Inferior parietal cortex (tissue), 1 donor: ENCODE measurements around the gene LCMT1.
"Not testable (repeated sequence)": the region's sequence is repeated elsewhere in the genome, so short reads cannot be mapped to it uniquely, and the experiment has no call there.

Experiments
- DNase-seq: peaks from one replicate; pipeline ENCODE4 v3.0.0-alpha.2; 2016; ENCODE audit errors: extremely low spot score

LCMT1 gene

DNA sequence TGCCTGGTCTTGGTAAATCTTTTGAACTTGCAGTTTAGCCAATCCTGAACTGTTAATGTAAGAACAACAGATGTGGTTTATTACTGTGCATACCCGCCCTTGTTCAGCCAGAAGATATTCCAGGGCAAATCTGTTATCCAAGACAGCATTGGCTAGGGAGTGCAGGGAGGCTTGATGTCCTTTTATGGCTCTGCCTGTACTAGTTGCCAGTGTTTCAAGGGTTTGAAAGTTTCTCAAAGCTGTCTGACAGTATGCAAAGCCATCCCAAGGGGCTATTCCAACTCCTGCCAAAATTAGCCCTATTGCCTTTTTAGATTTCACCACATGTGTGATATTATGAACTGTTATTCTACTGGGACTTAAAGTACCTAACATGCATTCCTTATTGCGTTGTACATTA is 30.1 kb downstream of the LCMT1 start:
- DNase-seq: no peak

GRCh38 chr16:25143928-25144327 is 32.4 kb downstream of the LCMT1 start:
- DNase-seq: no peak

- DNase-seq: no peak
Measured at GRCh38 chr16:25148568-25149215, 37.1 kb downstream of the LCMT1 start.

DNA sequence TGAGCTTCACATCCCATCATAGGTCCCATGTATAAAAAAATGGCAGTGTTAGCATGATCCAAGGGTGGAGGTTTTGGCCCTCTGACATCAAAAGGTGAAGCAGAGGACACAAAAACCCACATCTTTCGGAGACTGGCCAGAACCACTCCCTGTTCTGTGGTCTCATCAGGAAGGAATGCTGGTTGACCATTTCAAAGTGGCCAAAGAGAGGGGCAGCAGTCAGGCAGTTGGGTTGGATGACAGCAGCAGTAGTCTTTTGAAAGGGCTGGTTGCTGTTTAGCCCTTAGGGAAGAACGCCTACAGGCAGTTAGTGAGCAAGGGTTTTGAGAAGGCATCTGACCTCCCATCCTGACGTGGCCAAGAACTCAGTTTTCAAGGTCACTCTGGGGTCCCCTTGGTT is 40.5 kb downstream of the LCMT1 start:
- no peak for DNase-seq

GRCh38 chr16:25155553-25156460 is 44.3 kb downstream of the LCMT1 start:
- no peak for DNase-seq

DNA sequence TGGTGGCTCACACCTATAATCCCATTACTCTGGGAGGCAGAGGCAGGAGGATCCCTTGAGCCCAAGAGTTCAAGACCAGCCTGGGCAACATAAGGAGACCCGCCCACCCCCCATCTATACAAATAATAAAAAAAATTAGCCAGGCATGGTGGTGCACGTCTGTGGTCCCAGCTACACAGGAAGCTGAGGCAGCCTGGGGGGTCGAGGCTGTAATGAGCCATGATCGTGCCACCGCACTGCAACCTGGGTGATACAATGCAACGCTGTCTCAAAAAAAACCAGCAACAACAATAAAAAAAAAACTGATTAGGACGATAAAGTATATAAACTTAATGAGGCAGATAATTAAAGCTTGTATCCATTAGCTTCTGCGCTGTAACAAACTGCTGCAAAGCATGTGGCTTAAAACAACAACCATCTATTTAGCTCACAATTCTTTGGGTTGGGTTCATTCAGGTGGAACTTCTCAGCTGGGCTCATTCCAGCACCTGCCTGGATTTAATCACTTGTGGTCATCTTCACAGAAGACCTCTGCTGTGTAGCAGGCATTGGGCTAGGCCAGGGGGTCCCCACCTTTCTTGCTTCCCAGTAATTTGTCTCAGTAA is 45.8 kb downstream of the LCMT1 start:
- no peak for DNase-seq

DNA sequence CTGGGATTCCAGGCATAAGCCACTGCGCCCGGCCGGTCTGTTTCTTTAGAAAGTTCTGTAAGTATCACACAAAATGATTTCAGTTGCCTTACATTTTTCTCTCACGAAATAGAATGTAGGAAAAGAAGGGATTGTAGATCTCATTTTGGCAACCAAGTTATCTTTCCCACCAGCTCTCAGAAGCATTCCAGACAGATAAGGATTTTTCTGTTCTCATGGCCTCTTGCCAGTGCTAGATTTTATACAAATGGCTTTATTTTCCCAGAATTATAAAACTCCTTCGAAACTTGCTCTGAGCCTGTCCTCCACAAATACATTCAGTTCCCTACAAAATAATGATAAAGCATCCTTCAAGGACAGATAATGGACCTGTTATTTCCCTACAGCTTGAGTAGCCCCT is 46.9 kb downstream of the LCMT1 start:
- peak; percentile 11 for DNase-seq

DNA sequence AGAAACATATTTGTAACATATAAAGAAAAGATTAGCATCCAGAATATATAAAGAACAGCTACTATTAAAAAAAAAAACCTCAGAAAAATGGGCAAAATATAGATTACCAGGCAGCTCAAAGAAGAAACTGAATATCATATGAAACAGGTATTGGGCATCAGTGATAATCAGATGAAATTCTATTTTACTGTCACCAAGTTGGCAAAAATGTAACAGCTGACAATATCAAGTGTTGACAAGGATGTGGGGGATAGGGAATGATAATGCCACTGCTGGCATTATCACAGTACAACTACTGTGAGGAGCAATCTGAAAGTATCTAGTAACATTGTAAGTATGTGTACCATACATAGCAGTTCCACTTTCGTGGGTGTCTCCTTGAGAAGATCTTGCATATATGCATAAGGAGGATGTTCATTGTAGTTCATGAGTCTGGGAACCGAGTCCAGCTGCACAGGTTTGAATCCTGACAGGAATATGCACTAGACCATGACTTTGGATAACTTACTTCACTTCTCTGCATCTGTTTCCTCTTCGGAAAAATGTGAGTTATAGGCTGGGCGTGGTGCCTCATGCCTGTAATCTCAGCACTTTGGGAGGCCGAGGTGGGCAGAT is 50.3 kb downstream of the LCMT1 start:
- DNase-seq: no peak

- DNase-seq: no peak
Measured at GRCh38 chr16:25163683-25164082, 52.1 kb downstream of the LCMT1 start.

- no peak for DNase-seq
Measured at GRCh38 chr16:25165284-25165683, 53.7 kb downstream of the LCMT1 start.

GRCh38 chr16:25167920-25168319 is 56.4 kb downstream of the LCMT1 start:
- not testable (repeated sequence) for DNase-seq

GRCh38 chr16:25171390-25171789 is 59.8 kb downstream of the LCMT1 start:
- no peak for DNase-seq

DNA sequence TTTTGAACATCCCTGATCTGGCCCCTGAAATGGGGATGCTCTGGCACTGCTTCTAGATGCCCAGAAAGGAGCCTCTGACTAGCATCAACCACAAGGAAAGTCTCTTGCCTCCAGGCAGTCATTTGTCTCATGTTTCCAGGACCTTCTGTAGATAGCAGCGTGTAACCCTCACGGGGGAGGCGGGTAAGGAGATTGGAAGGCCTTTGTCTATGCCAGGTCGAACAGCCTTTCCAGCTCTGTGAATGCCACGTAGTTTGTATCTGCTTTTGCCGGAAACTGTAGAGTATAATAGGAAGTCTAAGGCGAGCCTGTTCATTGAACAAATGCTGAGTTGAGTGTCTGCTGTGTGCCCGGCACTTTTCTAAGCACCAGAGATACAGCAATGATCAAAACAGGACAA is 61.3 kb downstream of the LCMT1 start:
- no peak for DNase-seq

- DNase-seq: no peak
Measured at GRCh38 chr16:25174285-25174684, 62.7 kb downstream of the LCMT1 start.

DNA sequence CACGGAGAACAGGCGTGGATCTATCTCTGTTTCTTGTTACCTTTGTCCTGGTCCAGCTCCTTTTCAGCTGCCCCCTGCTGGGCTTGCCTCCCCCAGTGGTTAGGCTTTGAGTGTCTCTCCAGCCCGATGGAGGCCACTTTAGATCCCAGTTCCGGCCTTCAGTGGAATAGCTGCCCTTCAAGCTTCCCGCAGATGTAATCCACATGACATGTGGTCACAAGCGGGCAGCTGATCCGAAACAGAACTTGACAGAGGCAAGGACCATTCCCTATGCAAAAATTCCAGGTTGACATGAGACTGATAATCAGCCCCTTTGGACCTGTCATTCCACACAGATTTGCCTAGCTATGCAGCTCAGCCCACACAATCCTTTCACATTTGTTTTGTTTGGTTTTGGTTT is 64.6 kb downstream of the LCMT1 start:
- no peak for DNase-seq

DNA sequence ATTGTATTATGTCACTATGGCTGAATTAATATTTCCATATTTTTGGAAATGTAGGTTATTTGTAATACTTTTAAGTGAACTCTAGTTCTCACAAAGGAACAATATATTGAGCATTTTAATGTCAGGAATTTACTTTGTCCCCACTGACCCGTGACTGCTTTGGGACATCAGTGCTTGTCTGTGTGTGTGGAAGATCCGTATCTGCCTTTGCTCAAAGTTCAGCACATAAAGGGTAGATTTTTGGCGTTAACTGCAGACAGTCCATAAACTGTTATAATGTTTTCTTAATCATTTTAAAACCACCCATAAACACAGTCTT is 65.9 kb downstream of the LCMT1 start:
- DNase-seq: no peak

DNA sequence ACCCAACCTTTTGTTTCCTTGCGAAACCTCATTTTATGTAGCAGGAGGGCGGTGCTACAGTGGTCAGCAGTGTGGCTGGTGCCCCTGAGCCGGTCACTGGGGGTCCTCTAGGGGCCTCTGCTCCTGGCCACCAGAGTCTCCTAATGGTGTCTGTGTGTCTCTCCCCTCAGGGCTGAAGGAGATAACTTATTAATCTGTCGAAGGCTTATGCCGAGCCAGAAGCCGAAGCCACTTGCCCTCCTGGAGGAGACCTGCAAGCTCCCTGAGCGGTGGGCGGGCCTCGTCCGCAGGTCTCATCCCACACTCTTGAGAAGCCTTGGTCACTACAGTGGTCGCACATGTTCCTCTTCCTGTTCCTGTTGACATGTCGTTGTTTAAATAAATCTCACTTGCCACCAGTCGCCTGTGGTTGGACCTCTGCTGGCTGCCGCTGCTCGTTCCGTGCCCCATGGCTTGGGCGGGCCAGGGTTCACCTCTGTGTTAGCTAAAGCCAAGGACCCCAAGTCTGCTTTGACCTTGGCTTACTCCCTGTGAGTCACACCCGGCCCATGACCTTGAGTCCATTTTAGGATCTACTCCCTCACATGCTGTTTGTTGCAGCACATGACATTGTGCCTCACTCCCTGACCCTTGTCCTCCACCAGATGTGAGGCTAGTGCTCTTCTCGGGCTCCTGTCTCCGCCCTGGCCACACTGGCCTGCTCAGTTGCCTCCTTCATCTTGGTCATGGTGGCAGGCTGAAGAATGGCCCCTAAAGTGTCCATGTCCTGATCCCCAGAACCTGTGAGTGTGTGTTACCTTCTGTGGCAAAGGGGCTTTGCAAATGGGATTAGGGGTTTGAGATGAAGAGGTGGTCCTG is 66.5 kb downstream of the LCMT1 start:
- no peak for DNase-seq

DNA sequence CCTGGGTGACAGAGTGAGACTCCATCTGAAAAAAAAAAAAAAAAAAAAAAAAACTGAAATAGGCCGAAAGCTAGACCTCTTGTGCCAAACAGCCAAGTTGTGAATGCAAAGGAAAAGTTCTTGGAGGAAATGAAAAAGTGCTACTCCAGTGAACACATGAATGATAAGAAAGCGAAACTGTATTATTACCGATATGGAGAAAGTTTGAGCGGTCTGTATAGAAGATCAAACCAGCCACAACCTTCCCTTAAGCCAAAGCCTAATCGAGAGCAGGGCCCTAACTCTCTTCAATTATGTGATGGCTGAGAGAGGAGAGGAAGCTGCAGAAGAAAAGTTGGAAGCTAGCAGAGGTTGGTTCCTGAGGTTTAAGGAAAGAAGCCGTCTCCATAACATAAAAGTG is 69.7 kb downstream of the LCMT1 start:
- not testable (repeated sequence) for DNase-seq

- DNase-seq: no peak
Measured at GRCh38 chr16:25184771-25185170, 73.2 kb downstream of the LCMT1 start.

DNA sequence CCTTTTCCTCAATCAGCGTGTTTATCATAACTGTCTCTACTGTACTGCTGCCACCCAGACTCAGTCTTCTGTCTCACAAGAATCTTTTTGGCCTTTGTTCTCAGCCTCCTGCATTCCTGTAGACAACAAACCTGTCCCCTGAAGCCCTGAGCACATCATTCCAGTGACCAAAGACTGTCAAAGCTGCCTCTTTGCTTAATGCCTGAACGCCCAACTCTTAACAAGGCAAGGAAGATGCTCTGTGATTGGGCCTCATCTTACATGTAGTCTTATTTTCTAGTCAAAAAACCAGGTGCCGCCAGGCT is 75.9 kb downstream of the LCMT1 start:
- no peak for DNase-seq

DNA sequence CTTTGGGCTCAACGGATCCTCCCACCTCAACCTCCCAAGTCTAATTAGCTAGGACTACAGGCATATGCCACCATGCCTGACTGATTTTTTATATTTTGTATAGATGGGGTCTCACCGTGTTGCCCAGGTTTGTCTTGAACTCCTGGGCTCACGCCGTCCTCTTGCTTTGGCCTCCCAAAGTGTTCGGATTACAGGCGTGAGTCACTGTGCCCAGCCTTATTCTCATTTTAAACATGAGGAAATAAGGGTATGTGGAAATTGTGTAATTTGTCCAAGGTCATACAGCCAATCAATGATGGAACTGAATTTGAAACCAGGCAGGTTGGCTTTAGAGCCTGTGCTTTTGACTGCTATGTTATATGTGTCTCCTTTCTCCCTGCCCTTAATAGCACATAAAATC is 77.8 kb downstream of the LCMT1 start:
- no peak for DNase-seq

DNA sequence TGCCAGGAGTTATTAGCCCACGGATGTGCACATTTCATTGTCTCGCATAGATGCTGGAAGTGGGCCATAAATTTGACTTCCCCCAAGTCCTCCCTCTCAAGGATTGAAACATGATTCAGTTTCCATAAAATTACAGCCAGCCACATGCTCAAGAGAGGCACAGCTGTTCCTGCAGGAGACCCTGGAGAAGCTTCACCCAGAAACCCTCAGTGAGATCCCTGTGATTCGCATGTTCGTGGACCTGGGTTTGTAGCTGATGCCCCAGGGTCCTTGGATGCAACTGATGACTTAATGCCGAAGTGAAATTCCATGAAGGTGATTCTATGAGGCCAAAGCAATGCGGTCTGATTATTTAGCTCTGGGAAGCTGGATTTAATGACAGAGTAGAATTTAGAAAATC is 80.6 kb downstream of the LCMT1 start:
- DNase-seq: no peak
